ENCODE measurements around the gene C5. TPM values are rescaled to one million over a fixed set of nuclear protein-coding genes. Genes with fewer than 3 reads are reported as not detected.
A peak's percentile ranks its signal among the peaks of the same experiment; 100 is the strongest.

The C5 gene
- 0.19 and 0.65 TPM in 2 replicates for total RNA-seq (2011; cell fraction: chromatin; rRNA removed; ENCODE audit: low replicate concordance)
- total RNA-seq (2011; cell fraction: nucleolus; rRNA removed), result 0.13 TPM in 1 of 2 replicates, not detected in the other
- total RNA-seq (2011; cell fraction: nucleoplasm; rRNA removed), result 0.08 and 0.22 TPM in 2 replicates
- total RNA-seq (2014; rRNA removed) (0.41 and 0.86 TPM in 2 replicates), total RNA-seq (2014; rRNA removed; fragmentation: Illumina TruSeq; extraction: Trizol) (0.51 and 0.65 TPM in 2 replicates), total RNA-seq (2015; rRNA removed; fragmentation: Illumina TruSeq; extraction: Trizol) (0.79 and 0.91 TPM in 2 replicates), total RNA-seq (2021) (0.42 and 0.56 TPM in 2 replicates), polyA plus RNA-seq (2011; rRNA removed) (0.50 and 0.62 TPM in 2 replicates), polyA plus RNA-seq (2014; fragmentation: Illumina TruSeq; extraction: Trizol) (0.32 and 0.34 TPM in 2 replicates), polyA plus RNA-seq (2014; fragmentation: Nextera tagmentation; extraction: Ambion mirVana) (under 1 TPM; 0.08 to 0.15 TPM), polyA plus RNA-seq (2014; rRNA removed) (0.27 and 0.81 TPM in 2 replicates), polyA minus RNA-seq (2011; rRNA and poly(A)+ RNA removed) (0.56 and 1.4 TPM in 2 replicates), Bru-seq, nascent RNA (percentile 20 among the genes with signal in this experiment), BruChase-seq, experiment 1, labeled RNA remaining after a 2-hour chase (percentile 26 among the genes with signal in this experiment), BruChase-seq, experiment 2, labeled RNA remaining after a 6-hour chase (percentile 26 among the genes with signal in this experiment)
- 0.06 and 0.16 TPM in 2 replicates for polyA plus RNA-seq (2011; cell fraction: cytosol; rRNA removed)
- 0.27 and 0.31 TPM in 2 replicates for polyA plus RNA-seq (2011; cell fraction: nucleus; rRNA removed)
- 0.39 and 1.6 TPM in 2 replicates for polyA plus RNA-seq (2012)
- polyA minus RNA-seq (2011; cell fraction: cytosol; rRNA and poly(A)+ RNA removed), result 2.5 TPM in 1 of 2 replicates, not detected in the other
- 0.40 and 1.1 TPM in 2 replicates for polyA minus RNA-seq (2011; cell fraction: nucleus; rRNA and poly(A)+ RNA removed)
- long read RNA-seq, experiment 1, result 0 reads
- long read RNA-seq, experiment 2, partial matches to known transcripts, result 1 of 1 reads
- long read RNA-seq, experiment 2, other reads (novel, unspliced or antisense), result 0 of 1 reads
- long read RNA-seq, experiment 3, result 0 reads

DNA sequence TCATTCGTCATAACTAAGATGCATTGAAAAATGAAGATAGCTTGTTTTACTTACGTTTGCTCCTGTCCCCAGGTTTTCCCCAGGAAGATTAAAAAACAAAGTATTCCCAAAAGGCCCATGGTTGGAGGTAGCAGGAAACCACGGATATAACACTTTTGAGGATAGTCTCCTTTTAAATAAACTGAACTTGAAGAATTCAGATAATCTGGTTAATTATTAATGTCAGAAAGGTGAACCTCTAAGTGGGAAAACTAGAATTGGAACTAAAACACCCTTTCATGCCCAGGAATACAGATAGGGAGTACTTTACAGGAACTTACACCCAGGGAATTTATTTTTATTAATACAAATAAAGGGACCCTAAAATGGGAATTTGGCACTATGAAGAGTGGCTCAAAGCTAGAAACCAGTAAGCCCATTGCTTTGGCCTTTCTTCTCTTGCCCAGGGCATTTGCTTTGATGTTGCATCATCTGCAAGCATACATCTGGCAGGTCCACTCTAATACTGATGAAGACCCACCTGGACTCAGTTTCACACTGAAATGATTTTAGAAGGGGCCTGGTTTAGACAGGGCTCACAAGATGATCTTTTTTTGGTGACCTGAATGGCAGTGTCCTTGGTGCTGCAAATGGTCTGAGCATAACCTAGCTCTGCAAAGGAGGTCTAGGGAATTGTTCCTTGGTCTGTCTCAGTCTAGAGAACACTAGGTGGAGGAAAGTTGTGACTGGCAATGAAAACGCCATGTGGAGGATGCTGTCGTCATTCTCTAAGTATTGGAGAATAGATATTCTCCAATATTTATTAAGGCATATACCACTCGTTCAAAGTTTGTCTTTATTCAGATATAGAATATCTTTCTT lies at the start of gene C5:
C5 (minus strand) TSS at position 148 of the 861 bp plus-strand sequence; CDS start at position 119, 29 bp downstream.
- POLR2A ChIA-PET, result interaction anchor here (0.6 to 1.5 kb wide), 4 partner anchors 10 to 149 kb away, joined by 3 to 4 read pairs (median 4); no protein-coding TSS in a partner anchor
- no peak for DNase-seq (ENCODE audit: extremely low read depth in 1 of 4, low spot score in 3 of 4)

More for the DNA sequence above, at the start of gene C5:
- no peaks in the 10 kb centered on the region for H3K9me1 ChIP-seq (ENCODE audit: control insufficient read depth, insufficient read depth, low read length)
- no peaks in the 10 kb centered on the region for H3K9me3 ChIP-seq (replicated peaks; ENCODE audit: control insufficient read depth, insufficient read depth, low read depth, low read length)
- no peaks in the 10 kb centered on the region; a peak in 1 of 5 replicates for H3K4me1 ChIP-seq (replicated peaks in 1 of 2; ENCODE audit: control insufficient read depth in 2 of 2, insufficient read depth in 2 of 2, low read length in 2 of 2)
- no peaks in the 10 kb centered on the region for H4K20me1 ChIP-seq (replicated peaks; ENCODE audit: control insufficient read depth, insufficient read depth, low read length)
- no TSS peak for BruUV-seq (replicated peaks)
- no peak within 1 kb of the TSS for H3K4me2 ChIP-seq (ENCODE audit: insufficient read depth, low read length)
- in situ Hi-C loops (cut with MboI) (no loop called here), intact Hi-C loops (cut with micrococcal nuclease) (no loop called here)
- no peak within 1 kb of the TSS for H3K27ac ChIP-seq (ENCODE audit: extremely low read depth, low read depth, low read length)
- CTCF ChIA-PET (ENCODE audit: low intra/inter-chr PET ratio), result no interaction called here
- WGBS (ENCODE audit: insufficient coverage, low coverage, missing lambda C conversion rate), result 19% methylated on average over 6 of the region's 6 CpGs
- peak; percentile 57; the same call in 1 of the 2 replicates for TF ChIP-seq ZNF589 (CRISPR knock-in tag; IDR thresholded peaks at IDR 0.05; ENCODE audit: low read depth)
- TF ChIP-seq TRIM24 (IDR thresholded peaks at IDR 0.05), result peak; percentile 37 to 60; a peak in 2 of 4 replicates
- TF ChIP-seq SMARCE1 (IDR thresholded peaks at IDR 0.05), result no peak
- TF ChIP-seq, protein P1, sequence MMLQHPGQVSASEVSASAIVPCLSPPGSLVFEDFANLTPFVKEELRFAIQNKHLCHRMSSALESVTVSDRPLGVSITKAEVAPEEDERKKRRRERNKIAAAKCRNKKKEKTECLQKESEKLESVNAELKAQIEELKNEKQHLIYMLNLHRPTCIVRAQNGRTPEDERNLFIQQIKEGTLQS (IDR thresholded peaks at IDR 0.05), result peak; percentile 86
- TF ChIP-seq, protein P1 (CRISPR knock-in tag; conservative IDR thresholded peaks at IDR 0.05), result no peak
- TF ChIP-seq DMBX1 (CRISPR knock-in tag; IDR thresholded peaks at IDR 0.05; ENCODE audit: borderline replicate concordance), result 0 out of 2 replicates have a peak, but pooled peaks have one; percentile 27
- TF ChIP-seq ATF7 (IDR thresholded peaks at IDR 0.05), result 0 out of 2 replicates have a peak, but pooled peaks have one; percentile 24
- TF ChIP-seq, protein P2, sequence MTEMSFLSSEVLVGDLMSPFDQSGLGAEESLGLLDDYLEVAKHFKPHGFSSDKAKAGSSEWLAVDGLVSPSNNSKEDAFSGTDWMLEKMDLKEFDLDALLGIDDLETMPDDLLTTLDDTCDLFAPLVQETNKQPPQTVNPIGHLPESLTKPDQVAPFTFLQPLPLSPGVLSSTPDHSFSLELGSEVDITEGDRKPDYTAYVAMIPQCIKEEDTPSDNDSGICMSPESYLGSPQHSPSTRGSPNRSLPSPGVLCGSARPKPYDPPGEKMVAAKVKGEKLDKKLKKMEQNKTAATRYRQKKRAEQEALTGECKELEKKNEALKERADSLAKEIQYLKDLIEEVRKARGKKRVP (CRISPR knock-in tag; IDR thresholded peaks at IDR 0.05), result peak; percentile 64; the same call in 1 of the 2 replicates
- TF ChIP-seq FOXJ2 (tag; IDR thresholded peaks at IDR 0.05), result no peak
- peak; percentile 69 for TF ChIP-seq CEBPB (tag; IDR thresholded peaks at IDR 0.05)
- TF ChIP-seq ZBTB8A (IDR thresholded peaks at IDR 0.05; ENCODE audit: partially characterized antibody), result no peak
- TF ChIP-seq ZSCAN32 (CRISPR knock-in tag; IDR thresholded peaks at IDR 0.05), result peak; percentile 66; the same call in 1 of the 2 replicates
- peak; percentile 67 for TF ChIP-seq SMAD4 (CRISPR knock-in tag; conservative IDR thresholded peaks at IDR 0.05)
- peak; percentile 78; the same call in 1 of the 2 replicates for TF ChIP-seq CEBPG (CRISPR knock-in tag; IDR thresholded peaks at IDR 0.05)
- TF ChIP-seq CEBPG (tag; conservative IDR thresholded peaks at IDR 0.05 in 1 of 2, IDR thresholded peaks at IDR 0.05 in 1 of 2), result peak; percentile 78 to 87
- no peaks in the 10 kb centered on the region for H3K36me3 ChIP-seq (ENCODE audit: control insufficient read depth, insufficient read depth, low read length)
- H2AFZ ChIP-seq (ENCODE audit: low read depth, low read length), result peak within 1 kb of the TSS; percentile 26; the same call in 1 of the 2 replicates
- peak; percentile 75 for FAIRE-seq
- H3K4me3 ChIP-seq, result no peak within 1 kb of the TSS
- no peaks in the 10 kb centered on the region for H3K27me3 ChIP-seq (ENCODE audit: control insufficient read depth in 2 of 2, insufficient read depth in 2 of 2, low read length in 2 of 2)
- no peak within 1 kb of the TSS for H3K9ac ChIP-seq (ENCODE audit: insufficient read depth in 1 of 2, low read depth in 2 of 2, low read length in 2 of 2)
- ATAC-seq, result peak; percentile 80
- no peaks in the 10 kb centered on the region for H3K79me2 ChIP-seq (ENCODE audit: control insufficient read depth, insufficient read depth, low read length)
